ENCODE data around the gene SGMS1. TPM values are rescaled to one million over a fixed set of nuclear protein-coding genes. Genes with fewer than 3 reads are reported as not detected.

The SGMS1 gene
- total and polyA plus RNA-seq, 2 donors (not counting 1 experiment from before 2014, with no cell fraction given) = 10.0 to 43.5 TPM

DNA sequence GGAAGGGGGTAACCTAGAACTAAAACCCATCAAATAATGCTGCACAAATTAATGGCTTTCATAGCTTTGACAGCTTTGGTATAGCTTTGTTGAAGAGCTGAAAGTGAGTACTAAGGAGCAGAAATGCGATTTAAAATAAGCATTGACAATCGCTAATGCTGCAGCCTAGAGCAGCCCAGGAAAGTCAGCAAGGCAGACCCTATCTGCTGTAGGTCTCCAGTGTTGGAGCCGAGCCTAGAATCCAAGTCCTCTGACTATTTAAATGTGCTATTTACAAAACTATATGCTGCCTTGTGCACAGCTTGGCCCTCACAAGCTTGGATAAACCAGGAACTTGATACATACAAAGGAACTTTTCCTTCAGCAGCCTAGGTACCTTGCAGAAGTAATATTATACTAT lies 307.6 kb downstream of the SGMS1 start:
- Mint-ChIP-seq H3K9me3 (ENCODE audit: insufficient read depth) (peaks cover 3% of the 10 kb centered on the region), H3K27me3 (no peaks in the 10 kb centered on the region), H3K4me3 (no peak overlapping the region), H3K27ac (no peak overlapping the region), H3K4me1 (peaks cover 25% of the 10 kb centered on the region)
- Histone ChIP-seq H2AFZ (ENCODE audit: insufficient read depth, low read depth, low read length, poor library complexity, severe bottlenecking) (no peak overlapping the region), H3K4me3 (ENCODE audit: control extremely low read depth in 1 of 5, extremely low read depth in 1 of 5, insufficient read depth in 1 of 5, low read depth in 2 of 5, low read length in 4 of 5) (no peak overlapping the region), H3K9ac (ENCODE audit: low read length) (no peak overlapping the region), H3K36me3 (replicated peaks in 1 of 2; ENCODE audit: control extremely low read depth in 1 of 2, control insufficient read depth in 1 of 2, extremely low read depth in 1 of 2, insufficient read depth in 2 of 2, low read length in 1 of 2) (peaks cover 0 to under 1% of the 10 kb centered on the region in 2 experiments), H3K9me3 (ENCODE audit: control extremely low read depth in 1 of 3, control insufficient read depth in 2 of 3, insufficient read depth in 1 of 3, low read length in 2 of 3) (no peaks in the 10 kb centered on the region), H3K27me3 (replicated peaks in 1 of 4; ENCODE audit: control extremely low read depth in 1 of 4, control insufficient read depth in 3 of 4, insufficient read depth in 4 of 4, low read length in 3 of 4) (no peaks in the 10 kb centered on the region), H4K20me1 (ENCODE audit: control insufficient read depth, insufficient read depth, low read length, poor library complexity, severe bottlenecking) (no peaks in the 10 kb centered on the region), H3K27ac (ENCODE audit: low read length in 2 of 2) (no peak overlapping the region), H3K4me1 (ENCODE audit: control insufficient read depth in 2 of 2, insufficient read depth in 2 of 2, low read length in 2 of 2) (peaks cover 9 to 14% of the 10 kb centered on the region in 2 donors), H3K79me2 (ENCODE audit: control insufficient read depth, insufficient read depth, low read length) (no peaks in the 10 kb centered on the region), H3K4me2 (replicated peaks; ENCODE audit: low read depth, low read length, poor library complexity, severe bottlenecking) (no peak overlapping the region)
- intact Hi-C loops (cut with micrococcal nuclease) = loop anchor here (10.0 kb wide), 1 partner anchor 49 kb away; no protein-coding TSS in a partner anchor
- ChIA-PET POLR2A (no interaction called here), CTCF (interaction anchor here (1.0 kb wide), 1 partner anchor 40 kb away, joined by 4 read pairs; no protein-coding TSS in a partner anchor)
- DNase-seq (no peak), ATAC-seq (ENCODE audit: low read depth) (no peak)
- 95% methylated on average over 2 of the region's 3 CpGs for WGBS (ENCODE audit: insufficient coverage)
- TF ChIP-seq EZH2 (IDR thresholded peaks at IDR 0.05; ENCODE audit: borderline replicate concordance, insufficient read depth, low read depth, low read length, poor library complexity, severe bottlenecking) = no peak
- TF ChIP-seq, protein P1, sequence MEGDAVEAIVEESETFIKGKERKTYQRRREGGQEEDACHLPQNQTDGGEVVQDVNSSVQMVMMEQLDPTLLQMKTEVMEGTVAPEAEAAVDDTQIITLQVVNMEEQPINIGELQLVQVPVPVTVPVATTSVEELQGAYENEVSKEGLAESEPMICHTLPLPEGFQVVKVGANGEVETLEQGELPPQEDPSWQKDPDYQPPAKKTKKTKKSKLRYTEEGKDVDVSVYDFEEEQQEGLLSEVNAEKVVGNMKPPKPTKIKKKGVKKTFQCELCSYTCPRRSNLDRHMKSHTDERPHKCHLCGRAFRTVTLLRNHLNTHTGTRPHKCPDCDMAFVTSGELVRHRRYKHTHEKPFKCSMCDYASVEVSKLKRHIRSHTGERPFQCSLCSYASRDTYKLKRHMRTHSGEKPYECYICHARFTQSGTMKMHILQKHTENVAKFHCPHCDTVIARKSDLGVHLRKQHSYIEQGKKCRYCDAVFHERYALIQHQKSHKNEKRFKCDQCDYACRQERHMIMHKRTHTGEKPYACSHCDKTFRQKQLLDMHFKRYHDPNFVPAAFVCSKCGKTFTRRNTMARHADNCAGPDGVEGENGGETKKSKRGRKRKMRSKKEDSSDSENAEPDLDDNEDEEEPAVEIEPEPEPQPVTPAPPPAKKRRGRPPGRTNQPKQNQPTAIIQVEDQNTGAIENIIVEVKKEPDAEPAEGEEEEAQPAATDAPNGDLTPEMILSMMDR (IDR thresholded peaks at IDR 0.05) = no peak

DNA sequence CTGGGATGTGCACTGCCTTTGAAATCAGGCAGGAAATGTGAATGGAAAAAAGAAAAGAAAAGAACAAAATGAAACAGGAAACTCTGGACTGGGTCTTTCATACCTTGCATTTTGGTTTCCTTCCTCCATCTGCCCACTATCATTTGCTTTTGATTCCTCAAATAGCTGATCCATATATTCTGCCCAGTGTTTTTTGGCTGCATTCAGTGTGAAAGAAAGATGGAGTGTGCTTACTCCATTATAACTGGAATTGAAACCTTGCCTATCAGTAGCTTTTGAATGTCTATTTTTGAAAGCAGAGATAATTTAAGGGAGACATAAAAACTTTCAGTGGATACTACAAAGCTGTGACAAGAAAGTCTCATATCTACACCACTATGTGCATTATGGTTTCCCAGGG lies 308.3 kb downstream of the SGMS1 start:
- no peaks in the 10 kb centered on the region for H3K79me2 ChIP-seq (ENCODE audit: control insufficient read depth, insufficient read depth, low read length)
- H4K20me1 ChIP-seq (ENCODE audit: control insufficient read depth, insufficient read depth, low read length, poor library complexity, severe bottlenecking) = no peaks in the 10 kb centered on the region
- intact Hi-C loops (cut with micrococcal nuclease) = loop anchor here (10.0 kb wide), 1 partner anchor 49 kb away; no protein-coding TSS in a partner anchor
- H3K27ac ChIP-seq (ENCODE audit: low read length in 2 of 2) = no peak overlapping the region
- H3K4me1 ChIP-seq (ENCODE audit: control insufficient read depth in 2 of 2, insufficient read depth in 2 of 2, low read length in 2 of 2) = peaks cover 9 to 14% of the 10 kb centered on the region in 2 donors
- H3K4me3 ChIP-seq (ENCODE audit: control extremely low read depth in 1 of 5, extremely low read depth in 1 of 5, insufficient read depth in 1 of 5, low read depth in 2 of 5, low read length in 4 of 5) = no peak overlapping the region
- H2AFZ ChIP-seq (ENCODE audit: insufficient read depth, low read depth, low read length, poor library complexity, severe bottlenecking) = no peak overlapping the region
- no peak overlapping the region for H3K9ac ChIP-seq (ENCODE audit: low read length)
- POLR2A ChIA-PET = no interaction called here
- no peak overlapping the region for H3K4me2 ChIP-seq (replicated peaks; ENCODE audit: low read depth, low read length, poor library complexity, severe bottlenecking)
- CTCF ChIA-PET = no interaction called here
- Mint-ChIP-seq H3K4me1 (peaks cover 25% of the 10 kb centered on the region), H3K4me3 (no peak overlapping the region), H3K27me3 (no peaks in the 10 kb centered on the region), H3K27ac (no peak overlapping the region), H3K9me3 (ENCODE audit: insufficient read depth) (peaks cover 3% of the 10 kb centered on the region)
- no peaks in the 10 kb centered on the region for H3K9me3 ChIP-seq (ENCODE audit: control extremely low read depth in 1 of 3, control insufficient read depth in 2 of 3, insufficient read depth in 1 of 3, low read length in 2 of 3)
- H3K36me3 ChIP-seq (replicated peaks in 1 of 2; ENCODE audit: control extremely low read depth in 1 of 2, control insufficient read depth in 1 of 2, extremely low read depth in 1 of 2, insufficient read depth in 2 of 2, low read length in 1 of 2) = peaks cover 0 to 7% of the 10 kb centered on the region in 2 experiments
- TF ChIP-seq, protein P1 (IDR thresholded peaks at IDR 0.05) = no peak
- TF ChIP-seq EZH2 (IDR thresholded peaks at IDR 0.05; ENCODE audit: borderline replicate concordance, insufficient read depth, low read depth, low read length, poor library complexity, severe bottlenecking) = no peak
- H3K27me3 ChIP-seq (replicated peaks in 1 of 4; ENCODE audit: control extremely low read depth in 1 of 4, control insufficient read depth in 3 of 4, insufficient read depth in 4 of 4, low read length in 3 of 4) = no peaks in the 10 kb centered on the region
- DNase-seq (no peak), ATAC-seq (ENCODE audit: low read depth) (no peak)
